Measurements from ENCODE around the gene SPSB4.

SPSB4 gene

DNA sequence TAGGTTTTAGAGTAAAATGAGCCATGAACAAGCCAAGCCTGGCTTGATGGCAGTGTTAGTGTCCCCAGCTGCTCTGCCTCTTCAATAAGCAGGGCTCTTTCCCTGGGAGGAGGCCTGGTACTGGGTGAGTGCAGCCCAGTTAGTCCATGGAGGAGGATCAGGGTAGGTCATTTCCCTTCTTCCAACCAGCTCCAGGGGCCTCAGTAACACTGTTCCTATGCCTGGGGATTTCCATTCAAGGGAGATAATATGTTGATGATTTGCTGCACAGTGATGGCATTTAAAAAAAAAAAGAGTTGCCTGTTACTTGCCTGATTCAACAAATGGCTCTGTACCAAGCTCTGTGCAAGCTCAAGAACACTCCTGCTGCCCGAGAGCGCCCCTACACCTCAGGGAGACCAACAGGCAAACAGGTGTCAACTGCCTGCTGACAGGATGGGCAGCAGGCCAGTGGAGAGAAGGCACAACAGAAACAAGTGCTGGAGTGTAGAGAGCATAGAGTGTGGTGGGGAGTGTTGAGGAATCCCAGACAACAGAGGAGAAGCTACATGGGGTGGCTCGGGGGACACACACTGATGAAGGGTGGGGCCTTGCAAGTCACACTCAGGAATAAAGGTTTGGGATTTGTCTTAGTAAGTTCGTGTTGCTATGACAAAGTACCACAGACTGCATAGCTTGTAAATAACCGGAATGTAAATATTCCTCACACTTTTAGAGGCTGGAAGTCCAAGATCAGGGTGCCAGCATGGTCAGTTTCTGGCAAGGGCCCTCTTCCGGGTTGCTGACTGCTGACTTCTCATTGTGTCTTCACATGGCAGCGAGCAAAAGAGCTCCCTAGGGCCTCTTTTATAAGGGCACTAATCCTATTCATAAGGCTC lies 101.9 kb downstream of the SPSB4 start:
- no peak for DNase-seq (ENCODE audit: low read depth)

- DNase-seq (ENCODE audit: low read depth): no peak
Observed at GRCh38 chr3:141153679-141153966, 102.5 kb downstream of the SPSB4 start.

DNA sequence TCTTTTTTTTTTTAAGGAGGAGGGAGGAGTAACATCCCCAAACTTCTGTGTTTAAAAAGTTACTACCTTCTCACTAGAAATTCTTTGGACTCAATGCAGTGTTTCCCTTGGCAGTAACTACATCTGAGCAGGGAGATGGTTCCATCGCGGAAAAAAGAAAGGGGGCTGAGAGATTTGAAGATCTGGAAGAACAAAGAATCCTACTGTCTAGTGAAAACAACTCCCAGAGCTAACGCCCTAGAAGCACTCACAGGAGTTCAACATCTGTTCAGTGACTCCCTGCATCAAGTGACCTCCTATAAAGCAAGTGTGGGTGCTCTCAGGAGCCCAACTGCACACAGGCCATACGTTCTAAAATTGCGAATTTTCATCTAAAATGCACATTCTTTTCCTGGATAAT lies 113.7 kb downstream of the SPSB4 start:
- no peak for DNase-seq (ENCODE audit: low read depth)

- DNase-seq (ENCODE audit: low read depth): no peak
Observed at GRCh38 chr3:141167681-141168080, 116.5 kb downstream of the SPSB4 start.

DNA sequence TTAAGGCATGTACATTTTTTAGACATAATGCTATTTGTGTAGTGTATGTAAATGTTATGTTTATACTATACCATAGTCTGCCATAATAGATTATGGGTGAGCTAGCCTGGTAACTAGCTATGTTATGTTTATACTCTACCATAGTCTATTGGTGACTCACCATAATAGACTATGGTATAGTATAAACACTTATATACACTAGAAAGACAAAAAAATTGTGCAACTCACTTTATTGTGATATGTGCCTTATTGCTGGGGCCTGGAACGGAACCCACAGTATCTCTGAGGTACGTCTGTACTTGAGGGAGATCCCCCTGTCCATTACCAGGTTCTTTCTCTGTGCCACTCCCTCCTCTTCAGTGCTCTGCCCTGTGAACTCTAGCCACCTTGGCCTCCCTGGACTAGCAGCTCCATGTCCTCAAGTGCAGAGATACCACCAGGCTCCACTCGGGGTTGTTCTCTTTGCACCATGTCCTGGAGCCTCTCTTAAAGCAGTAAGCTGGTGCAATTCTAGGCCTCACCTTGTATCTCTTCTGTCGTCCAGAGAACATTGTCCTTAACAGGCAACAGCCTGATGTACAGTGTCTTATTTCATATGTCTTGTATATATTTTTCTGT lies 119.6 kb downstream of the SPSB4 start:
- DNase-seq (ENCODE audit: low read depth): no peak

DNA sequence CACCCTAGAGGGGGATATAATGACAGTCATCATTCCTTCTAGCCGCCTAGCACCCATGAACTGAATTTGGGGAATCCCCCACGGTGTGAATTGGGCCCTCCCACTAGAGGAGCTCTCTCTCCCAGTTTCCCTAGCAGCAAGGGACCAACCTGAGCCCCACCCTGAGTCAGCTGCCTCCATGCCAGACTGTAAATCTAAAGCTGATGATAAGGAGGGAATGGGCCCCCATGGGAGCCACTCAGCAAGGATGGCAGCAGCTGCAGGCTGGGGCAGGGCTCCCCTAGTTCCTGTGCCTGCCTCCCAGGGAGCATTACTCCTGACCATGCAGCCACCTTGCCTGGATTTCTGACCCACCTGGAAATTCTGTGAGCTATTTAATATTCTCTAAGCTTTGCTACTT lies 123.5 kb downstream of the SPSB4 start:
- no peak for DNase-seq (ENCODE audit: low read depth)

DNA sequence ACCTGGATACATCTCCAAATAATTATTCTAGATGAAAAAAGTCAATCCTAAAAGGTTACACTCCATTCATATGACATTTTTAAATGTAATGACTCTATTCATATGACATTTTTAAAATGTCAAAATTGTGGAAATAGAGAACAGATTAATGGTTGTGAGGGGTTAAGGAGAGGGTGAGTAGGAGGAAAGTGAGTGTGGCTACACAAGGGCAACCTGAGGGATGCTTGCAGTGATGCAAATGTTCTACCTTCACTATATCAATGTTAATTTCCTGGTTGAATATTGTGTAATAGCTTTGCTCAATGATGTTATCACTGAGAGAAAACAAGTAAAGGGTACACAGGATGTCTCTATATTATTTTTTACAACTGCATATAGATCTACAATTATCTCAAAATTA lies 125.6 kb downstream of the SPSB4 start:
- DNase-seq (ENCODE audit: low read depth): no peak

- no peak for DNase-seq (ENCODE audit: low read depth)
Observed at GRCh38 chr3:141178026-141178425, 126.9 kb downstream of the SPSB4 start.

DNA sequence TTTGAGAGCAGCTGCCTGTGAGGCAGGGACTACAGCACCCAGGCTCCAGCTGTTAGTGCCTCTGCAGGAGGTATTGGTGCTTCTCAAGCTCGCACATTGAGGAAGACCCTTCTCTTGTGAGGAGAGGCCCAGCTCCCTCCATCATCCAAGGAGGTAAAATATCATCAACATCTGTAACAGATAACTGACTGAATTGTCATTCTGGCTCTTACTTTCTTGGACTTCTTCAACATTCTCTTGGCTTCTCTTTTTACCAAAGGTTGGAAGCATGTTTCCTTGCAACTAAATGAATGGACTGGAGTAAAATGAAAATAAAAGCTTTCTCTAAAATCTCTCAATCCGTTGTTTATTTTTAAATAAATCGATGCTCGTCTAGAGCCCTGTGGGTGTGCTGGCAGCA lies 127.4 kb downstream of the SPSB4 start:
- no peak for DNase-seq (ENCODE audit: low read depth)

GRCh38 chr3:141179983-141180382 lies 128.8 kb downstream of the SPSB4 start:
- DNase-seq (ENCODE audit: low read depth): no peak

DNA sequence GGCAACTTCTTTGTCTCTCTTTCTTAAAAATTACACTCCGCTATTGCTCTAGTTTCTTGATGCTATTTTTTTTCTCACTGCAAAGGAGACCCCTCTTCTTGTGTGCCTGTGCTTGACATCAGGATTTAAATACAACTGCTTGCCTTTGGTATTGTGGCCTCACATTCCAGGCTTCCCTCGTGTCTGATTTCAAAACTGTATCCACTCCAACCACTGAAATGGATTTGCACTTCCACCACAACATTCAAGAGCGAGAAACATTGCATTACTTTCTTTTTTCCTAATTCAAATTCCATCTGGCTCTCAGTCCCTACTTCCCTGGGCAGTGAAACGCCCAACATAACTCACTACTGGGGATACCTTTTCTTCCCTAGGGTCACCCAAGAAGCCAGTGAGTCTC lies 130.0 kb downstream of the SPSB4 start:
- no peak for DNase-seq (ENCODE audit: low read depth)

DNA sequence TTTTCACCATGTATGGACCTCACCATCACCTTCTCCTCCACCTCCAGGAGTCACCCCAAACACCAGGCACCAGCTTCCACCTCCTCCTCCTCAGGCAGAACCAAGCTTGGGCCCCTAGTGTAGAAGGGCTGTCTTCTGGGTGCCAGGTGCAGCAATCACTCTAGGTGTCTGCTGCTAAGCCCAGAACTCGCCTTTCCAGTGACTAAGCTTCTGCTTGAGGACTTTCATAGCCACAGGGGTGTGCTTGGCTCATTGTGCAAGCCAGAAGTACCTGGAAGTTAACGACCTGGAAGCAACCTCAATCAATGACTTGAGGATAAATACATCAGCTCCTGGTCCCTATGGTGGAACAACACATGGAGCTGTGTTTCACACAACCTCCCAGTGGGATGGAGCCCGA lies 130.7 kb downstream of the SPSB4 start:
- DNase-seq (ENCODE audit: low read depth): no peak

GRCh38 chr3:141183606-141184005 lies 132.5 kb downstream of the SPSB4 start:
- DNase-seq (ENCODE audit: low read depth): no peak

DNA sequence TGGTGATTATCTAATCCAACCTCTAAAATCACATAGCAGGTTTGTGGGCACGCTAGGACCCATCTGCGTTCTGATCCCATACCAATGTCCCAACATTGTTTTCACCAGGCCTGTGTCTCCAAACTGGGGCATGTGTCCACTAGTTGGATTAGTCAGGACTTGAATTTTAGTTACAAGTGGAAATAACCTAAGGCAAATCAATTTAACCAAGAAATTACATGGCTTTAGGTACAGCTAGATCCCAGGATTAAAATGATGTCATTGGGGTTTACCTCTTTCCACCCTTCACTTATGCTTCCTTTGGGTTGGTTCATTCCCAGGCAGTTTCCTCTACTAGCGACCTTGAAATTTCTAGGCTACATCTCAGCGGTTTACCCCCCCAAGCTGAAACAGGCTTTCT lies 133.3 kb downstream of the SPSB4 start:
- DNase-seq (ENCODE audit: low read depth): no peak

DNA sequence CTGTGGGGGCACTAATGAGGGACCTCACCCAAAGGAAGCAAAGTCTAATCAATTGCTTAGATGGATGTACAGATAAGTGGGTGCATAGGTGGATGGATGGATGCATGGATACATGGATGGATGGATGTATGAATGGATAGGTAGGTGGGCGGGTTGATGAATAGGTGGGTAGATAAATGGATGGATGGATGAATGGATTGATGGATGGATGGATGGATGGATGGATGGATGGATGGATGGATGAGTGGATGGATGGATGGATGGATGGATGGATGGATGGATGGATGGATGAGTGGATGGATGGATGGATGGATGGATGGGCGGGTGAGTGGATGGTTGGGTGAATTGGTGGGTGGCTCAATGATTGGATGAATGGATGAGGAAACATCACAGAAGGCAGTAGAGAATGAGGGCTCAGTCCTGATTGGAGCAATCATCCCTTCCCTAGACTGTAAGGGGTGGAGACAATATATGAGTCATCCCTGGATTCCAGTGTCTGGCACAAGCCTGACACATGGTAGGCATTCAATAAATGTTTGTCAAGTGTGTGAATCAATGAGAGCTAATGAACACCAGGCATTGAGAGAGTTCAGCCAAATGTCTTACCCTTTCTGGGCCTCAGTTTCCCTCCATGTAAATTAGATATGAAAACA lies 140.1 kb downstream of the SPSB4 start:
- no peak for DNase-seq (ENCODE audit: low read depth)

DNA sequence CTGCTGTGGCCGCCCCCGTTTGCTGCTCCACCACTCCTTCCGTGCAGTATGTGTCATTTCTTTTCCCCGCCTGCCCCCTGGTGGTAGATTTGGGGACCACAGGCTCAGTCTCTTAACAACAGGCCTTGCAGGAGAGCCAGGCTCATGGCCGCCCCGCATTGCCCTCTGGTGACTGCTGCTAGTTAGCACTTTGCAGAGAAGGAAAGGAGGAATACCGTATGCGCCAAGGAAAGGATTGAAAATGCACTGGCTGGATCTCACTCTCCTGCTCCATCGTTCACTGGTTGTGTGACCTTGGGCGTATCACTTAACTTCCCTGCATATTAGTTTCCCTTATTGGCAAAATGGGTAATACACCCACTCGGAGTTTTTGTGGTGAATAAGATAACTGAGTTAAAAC lies 141.2 kb downstream of the SPSB4 start:
- DNase-seq (ENCODE audit: low read depth): peak; percentile 88

GRCh38 chr3:141193066-141193830 lies 142.1 kb downstream of the SPSB4 start:
- DNase-seq (ENCODE audit: low read depth): no peak
